ENCODE data around the gene CCDC192. TPM values are rescaled to one million over a fixed set of nuclear protein-coding genes. Genes with fewer than 3 reads are reported as not detected.

CCDC192 gene
- total RNA-seq, 3 donors from 2014 or later = 1.0 TPM; not detected in 2

GRCh38 chr5:127985811-127986325 lies 282.7 kb downstream of the CCDC192 start:
- DNase-seq (no peak), ATAC-seq (no peak)
- TF ChIP-seq, protein P1, sequence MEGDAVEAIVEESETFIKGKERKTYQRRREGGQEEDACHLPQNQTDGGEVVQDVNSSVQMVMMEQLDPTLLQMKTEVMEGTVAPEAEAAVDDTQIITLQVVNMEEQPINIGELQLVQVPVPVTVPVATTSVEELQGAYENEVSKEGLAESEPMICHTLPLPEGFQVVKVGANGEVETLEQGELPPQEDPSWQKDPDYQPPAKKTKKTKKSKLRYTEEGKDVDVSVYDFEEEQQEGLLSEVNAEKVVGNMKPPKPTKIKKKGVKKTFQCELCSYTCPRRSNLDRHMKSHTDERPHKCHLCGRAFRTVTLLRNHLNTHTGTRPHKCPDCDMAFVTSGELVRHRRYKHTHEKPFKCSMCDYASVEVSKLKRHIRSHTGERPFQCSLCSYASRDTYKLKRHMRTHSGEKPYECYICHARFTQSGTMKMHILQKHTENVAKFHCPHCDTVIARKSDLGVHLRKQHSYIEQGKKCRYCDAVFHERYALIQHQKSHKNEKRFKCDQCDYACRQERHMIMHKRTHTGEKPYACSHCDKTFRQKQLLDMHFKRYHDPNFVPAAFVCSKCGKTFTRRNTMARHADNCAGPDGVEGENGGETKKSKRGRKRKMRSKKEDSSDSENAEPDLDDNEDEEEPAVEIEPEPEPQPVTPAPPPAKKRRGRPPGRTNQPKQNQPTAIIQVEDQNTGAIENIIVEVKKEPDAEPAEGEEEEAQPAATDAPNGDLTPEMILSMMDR (IDR thresholded peaks at IDR 0.05) = no peak
- intact Hi-C loops (cut with DNase I, micrococcal nuclease) = no loop called here
- H3K9me3 ChIP-seq = no peaks in the 10 kb centered on the region
- H3K4me1 ChIP-seq (ENCODE audit: low read depth) = no peaks in the 10 kb centered on the region
- H3K4me3 ChIP-seq = no peak overlapping the region
- no peaks in the 10 kb centered on the region for H3K36me3 ChIP-seq (ENCODE audit: low read depth)

- H3K9me3 ChIP-seq = no peaks in the 10 kb centered on the region
- DNase-seq (no peak), ATAC-seq (no peak)
- H3K4me1 ChIP-seq (ENCODE audit: low read depth) = no peaks in the 10 kb centered on the region
- intact Hi-C loops (cut with DNase I, micrococcal nuclease) = no loop called here
- no peak overlapping the region for H3K4me3 ChIP-seq
- no peaks in the 10 kb centered on the region for H3K36me3 ChIP-seq (ENCODE audit: low read depth)
- TF ChIP-seq, protein P1 (IDR thresholded peaks at IDR 0.05) = no peak
Observed at GRCh38 chr5:127987354-127988145, 284.4 kb downstream of the CCDC192 start.

DNA sequence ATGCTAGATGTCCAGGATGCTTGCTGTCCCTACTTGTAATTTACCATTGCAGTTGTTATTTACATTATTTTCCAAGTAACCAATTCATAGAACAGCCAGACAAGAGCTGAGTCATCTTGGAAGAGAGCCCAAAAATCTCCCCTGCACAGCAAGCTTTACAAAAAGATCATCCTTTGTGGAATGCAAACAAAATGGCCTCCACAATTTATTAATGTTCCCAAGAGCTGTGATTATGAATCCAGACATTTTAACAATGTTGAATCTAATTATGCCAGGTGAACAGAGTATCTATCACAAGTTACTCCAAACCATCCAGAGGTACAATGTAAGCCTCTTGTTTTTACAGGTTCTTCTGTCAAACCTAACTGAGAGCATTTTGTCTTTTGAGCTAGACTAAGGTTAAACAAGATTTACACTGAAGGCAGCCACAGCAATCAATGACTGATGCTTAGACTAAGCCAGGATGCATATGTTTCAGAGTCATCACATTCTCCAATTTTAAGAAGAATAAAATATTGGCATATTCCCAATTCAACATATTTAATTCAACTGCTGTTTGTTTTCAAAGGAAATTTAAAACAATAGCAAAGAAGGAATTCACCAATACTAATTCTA lies 285.1 kb downstream of the CCDC192 start:
- no peaks in the 10 kb centered on the region for H3K9me3 ChIP-seq
- TF ChIP-seq, protein P1 (IDR thresholded peaks at IDR 0.05) = no peak
- ATAC-seq = no peak

More for the DNA sequence above, 285.1 kb downstream of the CCDC192 start:
- intact Hi-C loops (cut with DNase I, micrococcal nuclease) = no loop called here
- no peaks in the 10 kb centered on the region for H3K4me1 ChIP-seq (ENCODE audit: low read depth)
- no peak overlapping the region for H3K4me3 ChIP-seq
- H3K36me3 ChIP-seq (ENCODE audit: low read depth) = no peaks in the 10 kb centered on the region
- no peak for DNase-seq

Other genes with a start within 250 kb of the CCDC192 start
- 10 to 100 TPM; 45.0 to 72.1 (median 63.0) TPM for gene PRRC1, start 185.8 kb upstream of the CCDC192 start, total RNA-seq
- gene CTXN3, start 54.3 kb upstream of the CCDC192 start, total RNA-seq = not detected